HPDE6-E6E7 (cell line): ENCODE data around the gene BORCS6.
"Not testable (repeated sequence)": the region's sequence is repeated elsewhere in the genome, so short reads cannot be mapped to it uniquely, and the experiment has no call there.

Experiments
- DNase-seq: peaks from one replicate; pipeline ENCODE4 v3.0.0; 2011; ENCODE audit warnings: missing footprints; ENCODE audit errors: extremely low spot score

BORCS6 gene

DNA sequence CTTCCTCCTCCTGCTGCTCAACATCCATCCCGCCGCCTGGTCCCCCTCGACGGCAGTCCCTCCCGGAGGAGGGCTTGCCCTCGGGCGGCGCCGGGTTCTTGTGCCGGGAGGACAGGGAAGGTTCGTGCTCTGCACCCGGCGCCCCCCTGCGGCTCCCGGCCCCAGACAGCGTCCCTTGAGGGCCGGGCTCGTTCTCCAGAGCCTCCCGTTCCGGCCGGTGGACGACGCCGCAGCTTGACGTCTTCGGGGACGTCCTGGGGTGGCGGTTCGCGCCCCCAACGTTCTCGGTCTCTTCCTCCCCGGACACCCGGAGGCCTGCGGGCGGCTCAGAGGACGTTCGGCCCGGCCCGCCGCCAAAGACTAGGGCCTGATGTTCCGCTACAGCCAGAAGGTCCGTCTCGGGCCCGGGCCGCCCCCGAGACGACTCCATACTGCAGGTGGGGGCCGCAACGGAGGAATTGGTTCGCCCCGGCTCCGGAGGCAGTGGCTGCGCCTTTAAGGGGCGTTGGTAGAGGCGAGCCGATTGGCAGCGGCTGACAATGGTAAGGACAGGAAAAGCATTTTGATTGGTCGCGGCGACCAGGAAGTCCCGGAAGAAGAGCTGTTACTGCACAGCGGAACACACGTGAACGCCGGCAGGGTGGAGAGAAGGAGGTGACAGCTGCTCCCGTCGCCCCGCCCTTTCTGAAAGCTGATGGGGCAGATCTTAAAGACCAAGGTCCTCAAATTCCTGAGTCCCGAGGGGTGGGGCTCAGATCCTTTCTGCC, at the start of gene BORCS6:
Gene BORCS6 (minus strand): TSS at position 470 of the 767 bp plus-strand sequence. CDS start 40 bp downstream, at position 430.
- peak; percentile 81 for DNase-seq

DNA sequence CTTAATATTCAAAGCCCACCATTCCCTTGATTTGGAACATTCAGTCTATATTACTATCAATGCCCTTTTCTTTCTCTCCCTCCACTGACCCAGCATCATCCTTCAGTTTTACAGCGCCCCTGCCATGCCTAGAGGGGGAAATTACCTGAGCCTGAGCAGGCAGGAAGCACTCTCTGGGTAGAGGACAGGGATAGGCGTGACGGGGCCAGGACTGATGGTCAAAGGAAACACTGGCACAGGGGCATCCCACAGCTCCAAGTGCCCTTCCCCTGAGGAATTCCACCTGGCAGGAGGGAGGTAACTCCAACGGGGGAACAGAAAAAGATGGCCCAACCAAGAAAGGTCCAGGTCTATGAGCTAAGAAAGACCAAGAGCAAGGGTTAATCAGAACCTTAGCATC, 47.9 kb upstream of the BORCS6 start:
- DNase-seq = no peak

DNA sequence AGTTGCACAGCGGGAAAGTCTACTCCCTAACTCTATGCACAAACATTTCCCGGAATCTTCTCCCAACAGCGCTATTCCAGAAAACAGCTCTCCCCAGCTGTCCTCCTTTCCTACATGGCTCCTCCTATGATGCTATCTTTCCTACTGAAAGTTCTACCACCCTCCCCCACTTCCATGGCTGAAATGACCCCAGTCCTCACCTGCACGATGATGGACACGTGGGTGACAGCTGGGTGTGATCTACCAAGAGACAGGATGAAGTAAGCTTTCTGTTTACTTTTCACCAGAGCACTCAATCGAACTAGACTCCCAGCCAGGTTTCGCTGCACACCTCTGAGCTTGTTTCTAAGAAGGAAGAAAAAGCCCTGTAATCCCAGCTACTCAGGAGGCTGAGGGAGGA, 47.2 kb upstream of the BORCS6 start:
- DNase-seq = no peak

DNA sequence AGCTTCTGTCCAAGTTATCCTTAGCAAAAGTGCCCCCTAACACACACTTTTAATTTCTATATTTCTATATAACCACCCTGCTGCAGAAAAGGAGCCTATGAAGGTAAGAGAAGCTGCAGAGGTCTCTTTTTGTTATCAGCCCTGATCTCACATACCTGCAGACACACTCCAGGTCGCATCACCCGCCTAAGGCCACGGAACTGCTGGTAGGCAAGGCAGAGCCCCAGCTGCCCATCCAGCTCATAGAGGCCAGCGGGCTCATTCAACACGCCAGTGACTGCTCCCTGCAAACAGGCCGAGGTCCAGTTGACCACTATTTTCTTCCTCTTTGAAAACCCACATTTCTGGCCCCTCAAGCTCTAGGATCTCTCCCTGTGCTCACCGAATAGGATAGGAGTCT, 45.7 kb upstream of the BORCS6 start:
- no peak for DNase-seq

DNA sequence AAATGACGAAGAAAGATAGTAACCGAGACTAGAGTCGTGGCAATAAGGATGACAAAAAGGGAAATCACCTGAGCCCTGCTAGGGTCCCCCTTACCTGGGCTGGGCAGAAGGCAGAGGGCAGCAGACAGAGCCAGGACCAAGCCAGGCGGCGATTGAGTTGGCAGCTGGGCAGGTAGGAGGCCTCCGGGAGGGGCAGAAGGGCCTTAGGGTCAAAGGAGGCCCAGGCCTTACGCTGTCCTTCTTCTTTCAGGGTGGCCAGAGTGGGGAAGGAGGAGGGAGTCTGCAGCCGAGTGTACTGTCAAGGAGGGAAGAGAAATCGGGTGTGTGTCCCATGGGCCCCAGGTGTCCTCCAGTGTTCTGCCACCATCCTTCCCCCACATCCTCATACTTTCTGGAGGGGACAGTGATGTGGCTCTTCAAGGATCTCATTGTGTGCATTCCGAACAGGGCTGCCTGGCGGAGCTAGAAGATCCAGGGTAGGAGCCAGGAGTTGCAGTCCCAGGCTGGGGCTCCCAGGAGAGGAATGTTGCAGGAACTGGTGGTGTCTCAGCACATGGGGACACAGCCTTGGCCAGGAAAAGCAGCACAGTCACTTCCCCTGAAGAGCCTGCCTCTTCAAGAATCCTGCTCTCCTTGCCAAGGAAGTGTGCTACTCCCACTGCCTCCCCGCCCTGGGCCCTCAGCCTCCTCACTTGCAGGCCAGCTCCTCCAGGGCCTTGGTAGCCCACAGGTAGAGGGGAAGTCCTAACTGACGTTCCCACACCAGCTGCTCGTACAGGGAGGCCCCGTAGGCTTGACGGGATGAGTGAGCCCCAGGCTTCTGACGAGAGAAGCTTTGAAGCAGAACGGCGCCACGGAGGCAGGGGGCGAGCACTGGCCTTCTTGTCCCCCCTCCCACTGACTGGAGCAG, 44.6 kb upstream of the BORCS6 start:
- DNase-seq = no peak

DNA sequence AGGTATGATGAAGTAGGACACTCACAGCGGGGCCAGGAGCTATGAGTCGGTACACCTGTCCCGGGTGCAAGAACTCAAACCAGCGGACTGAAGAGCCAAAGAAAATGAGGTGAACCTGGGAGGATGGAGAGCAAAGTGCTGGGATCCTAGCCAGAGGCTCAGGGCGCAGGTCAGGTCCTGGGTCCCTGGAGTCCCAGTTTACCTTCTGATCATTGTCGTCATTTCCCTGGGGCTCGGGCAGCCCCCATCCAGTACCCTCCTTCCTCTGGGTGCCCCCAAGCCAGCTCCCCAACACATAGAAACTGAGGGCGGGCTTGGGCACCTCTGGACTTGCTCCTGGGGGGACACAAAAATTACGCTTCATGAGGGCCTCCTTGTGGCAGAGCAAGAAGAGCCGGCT, 41.7 kb upstream of the BORCS6 start:
- DNase-seq = no peak

DNA sequence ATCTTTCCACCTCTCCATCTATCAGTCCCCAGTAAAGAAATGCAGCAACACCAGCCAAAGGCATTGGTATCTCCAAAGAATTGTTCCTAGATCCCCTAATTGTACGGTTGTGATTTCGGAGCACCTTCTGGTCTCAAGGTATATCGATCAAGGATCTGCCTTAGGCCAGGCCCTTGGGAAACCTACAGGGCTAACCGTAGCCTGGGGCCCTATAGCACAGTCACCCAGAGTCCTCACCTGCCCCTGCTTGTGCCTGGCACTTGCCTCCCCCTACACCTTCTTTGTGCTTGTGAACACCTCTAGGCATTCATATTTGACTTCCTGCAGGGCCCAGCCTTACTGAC, 37.2 kb upstream of the BORCS6 start:
- DNase-seq = no peak

DNA sequence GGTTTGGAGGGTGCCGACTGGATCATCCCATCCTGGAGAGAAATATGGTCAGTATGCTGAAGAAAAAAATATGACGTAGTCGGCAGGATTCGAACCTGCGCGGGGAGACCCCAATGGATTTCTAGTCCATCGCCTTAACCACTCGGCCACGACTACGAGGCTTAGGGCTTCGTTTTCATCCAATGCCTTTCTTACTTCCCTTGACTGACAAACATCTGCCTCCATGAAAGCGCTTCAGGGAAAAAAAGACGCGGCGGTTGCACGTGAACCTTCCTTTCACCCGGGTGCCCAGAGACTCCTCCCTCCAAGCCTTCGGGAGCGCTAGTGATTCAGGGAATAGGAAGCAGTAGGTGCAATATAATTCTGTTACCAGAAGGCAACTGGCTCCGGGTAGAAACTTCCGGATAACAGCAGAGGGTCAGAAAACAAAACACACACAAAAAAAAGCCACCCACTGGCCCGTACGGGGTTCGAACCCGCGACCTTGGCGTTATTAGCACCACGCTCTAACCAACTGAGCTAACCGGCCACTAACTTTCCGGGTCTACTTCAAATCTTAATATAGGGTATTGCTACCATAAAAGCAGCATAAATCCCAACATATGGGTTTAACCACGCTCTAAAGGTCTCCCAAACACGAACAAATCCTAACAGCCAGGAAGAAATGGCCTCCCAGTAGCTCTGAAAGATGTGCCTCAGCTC, 36.7 kb upstream of the BORCS6 start:
- peak; percentile 53 for DNase-seq

DNA sequence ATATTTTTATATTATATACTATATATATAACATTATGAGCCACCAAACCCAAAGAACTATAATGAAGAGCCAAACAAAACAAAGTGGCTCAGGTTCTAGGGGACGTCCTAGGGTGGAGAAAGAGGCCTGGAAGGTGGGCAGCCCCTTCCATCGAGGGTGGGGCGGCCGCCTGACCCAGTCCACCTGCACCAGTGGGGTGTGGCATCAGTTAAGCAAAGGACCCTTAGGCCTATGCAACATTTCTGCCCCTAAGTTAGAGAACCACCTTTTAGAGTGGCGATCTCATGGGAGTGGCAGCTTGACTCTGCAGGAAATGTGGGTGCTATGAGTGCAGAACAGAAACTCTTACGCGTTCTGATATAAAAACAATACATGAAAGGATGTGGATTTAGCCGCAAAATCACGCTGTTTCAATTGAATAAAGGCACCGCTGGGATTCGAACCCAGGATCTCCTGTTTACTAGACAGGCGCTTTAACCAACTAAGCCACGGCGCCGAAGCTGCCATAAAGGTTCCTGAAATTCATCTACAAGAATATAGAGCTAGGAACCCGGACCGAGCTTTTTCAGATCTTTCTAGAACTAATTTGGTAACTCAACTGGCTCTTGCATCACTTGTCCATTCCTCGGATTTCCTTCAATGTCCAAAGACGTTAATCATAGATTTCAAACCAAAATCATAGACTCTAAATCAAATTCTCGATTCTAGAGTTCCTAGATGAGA, 36.0 kb upstream of the BORCS6 start:
- no peak for DNase-seq

DNA sequence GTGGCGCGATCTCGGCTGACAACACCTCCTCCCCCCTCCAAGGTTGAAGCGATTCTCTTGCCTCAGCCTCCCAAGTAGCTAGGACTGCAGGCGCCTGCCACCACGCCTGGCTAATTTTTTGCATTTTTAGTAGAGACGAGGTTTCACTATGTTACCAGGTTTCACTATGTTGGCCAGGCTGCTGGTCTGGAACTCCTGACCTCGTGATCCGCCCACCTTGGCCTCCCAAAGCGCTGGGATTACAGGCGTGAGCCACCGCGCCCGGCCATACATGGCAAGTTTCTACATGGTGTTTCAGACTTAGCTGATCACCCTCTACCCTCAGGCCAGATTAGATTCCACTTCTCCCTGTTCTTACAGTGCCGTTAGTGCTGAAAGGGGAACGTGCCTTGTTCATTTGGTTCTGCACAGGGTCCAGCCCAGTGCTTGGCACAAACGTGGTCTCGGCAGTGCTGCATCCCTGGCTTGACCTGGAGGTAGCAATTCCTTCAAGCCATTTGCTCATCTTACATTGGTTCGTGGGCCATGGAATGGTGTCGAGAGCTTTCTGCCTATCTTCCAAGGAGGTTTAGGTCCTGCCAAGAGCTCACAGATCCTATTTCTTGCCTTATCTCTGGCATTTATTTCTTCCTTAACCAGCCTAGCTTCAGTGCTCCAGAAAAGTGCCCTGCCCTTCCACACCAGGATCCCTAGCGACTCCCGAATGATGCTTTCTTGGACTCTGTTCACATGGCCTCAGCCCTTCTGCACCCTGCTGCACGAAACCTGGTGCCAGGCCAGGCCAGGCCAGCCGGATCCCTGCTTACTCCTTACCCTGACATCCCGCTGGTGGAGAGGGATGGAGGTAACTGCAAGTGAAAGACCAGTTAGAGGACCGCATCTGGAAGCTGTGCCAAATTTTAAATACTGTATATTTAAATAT, 35.2 kb upstream of the BORCS6 start:
- no peak for DNase-seq

DNA sequence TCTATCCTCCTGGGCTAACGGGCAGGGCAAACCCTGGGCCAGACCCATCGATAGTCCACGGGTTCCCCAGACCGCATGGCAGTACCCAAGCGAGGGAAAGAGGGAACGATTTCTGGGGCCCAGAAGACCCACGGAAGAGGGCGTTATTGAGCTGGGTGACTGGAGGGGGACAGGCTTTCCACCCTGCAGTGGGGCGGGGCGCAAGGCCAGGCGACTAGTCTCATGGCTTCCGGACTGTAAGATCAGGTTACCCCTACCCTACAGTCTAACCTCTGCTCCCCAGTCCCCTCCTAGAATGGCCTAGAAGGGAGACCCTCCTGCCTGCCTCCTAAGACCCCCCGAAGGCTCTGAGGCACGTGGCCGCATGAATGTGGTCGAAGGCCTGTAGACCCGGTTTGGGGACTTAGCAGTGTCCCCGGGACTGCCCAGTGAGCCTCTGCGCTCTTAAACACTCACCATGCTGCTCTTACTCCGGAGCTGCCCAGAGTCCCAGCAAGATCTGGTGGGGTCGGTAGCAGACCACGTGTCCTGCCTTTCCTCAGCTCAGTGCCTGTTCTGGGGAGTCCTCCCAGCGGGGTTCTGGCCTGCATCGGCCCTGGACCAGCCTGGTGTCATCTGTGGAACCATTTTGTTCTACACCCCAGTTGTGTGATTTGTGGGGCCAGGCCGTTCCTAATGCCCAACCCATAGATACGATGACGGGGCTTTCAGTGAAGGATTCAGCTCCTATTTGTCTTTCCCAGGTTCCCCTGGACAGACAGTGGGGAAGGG, 33.6 kb upstream of the BORCS6 start:
- no peak for DNase-seq

DNA sequence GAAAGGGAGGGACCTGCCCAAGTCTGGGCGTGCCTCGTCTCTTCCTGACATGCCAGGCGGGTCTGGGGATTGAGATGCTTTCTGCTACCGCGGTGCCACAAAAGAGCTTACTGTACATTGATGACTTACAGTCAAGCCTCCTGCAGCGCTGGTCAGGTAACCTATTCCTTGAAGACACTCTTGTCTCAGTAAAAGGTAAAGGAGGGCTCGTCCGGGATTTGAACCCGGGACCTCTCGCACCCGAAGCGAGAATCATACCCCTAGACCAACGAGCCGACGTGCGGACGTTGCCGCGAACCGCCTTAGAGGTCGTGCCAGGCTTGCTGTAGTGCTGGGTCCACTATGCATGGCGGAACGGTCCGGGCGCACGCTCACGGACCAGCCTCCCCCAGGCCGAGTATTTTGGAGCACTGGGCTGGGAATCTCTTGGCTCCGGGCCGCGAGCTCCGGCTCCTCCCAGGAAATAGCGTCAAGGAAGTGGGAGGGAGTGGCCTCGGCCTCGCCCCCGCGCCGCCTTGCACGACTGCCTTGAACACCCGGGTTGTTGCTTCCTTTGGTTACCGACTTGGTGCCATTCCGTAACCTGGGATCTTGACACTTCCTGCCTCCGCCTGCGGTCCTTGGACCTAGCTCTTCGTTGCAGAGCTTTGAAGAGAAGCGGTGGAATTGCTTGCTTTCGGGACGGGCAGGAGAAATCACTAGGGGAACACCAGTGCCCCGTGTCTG, 32.8 kb upstream of the BORCS6 start:
- peak; percentile 56 for DNase-seq

DNA sequence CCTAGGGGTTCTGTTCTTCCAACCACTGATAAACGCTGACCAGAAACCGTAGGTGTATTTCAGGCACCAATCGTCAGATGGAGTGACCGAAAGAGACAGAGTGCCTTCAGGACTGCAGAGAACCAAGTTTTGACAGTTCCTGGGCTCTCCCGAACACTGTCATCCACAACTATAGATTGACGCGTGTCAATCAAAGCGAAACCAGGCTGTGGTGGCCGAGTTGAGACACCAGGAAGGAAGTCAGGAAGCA, 32.3 kb upstream of the BORCS6 start:
- no peak for DNase-seq

DNA sequence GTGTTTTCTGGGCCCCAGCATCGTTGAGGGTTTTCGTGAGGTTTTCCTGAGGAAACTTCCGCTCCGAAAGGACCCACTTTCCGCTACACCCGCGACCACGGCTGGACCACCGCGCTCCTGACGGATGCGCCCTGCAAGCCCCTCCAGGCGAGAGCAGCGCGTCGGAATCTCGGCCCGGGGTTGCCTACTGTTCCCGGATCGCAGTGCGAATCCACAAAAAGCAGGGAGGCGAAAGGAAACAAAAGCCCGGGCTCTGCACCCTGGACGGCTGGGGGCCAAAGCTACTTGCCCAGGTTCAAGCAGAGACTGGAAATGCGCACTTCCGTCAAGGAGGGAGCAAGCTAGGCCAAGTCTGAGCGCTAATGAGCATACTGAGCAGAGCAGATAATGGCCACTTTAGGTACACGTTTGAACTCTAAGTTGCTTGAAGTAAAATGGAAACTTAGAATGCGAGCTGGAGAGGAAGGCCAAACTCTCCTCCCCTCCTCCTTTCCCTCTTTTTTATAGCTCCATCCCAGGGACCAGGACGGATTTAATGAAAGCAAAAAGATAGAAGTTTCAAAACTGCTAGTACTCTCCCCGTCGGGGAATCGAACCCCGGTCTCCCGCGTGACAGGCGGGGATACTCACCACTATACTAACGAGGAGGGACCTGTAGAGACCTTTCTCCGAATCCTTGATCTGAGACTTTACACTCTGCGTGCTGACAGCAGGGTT, 31.8 kb upstream of the BORCS6 start:
- DNase-seq = peak; percentile 53

DNA sequence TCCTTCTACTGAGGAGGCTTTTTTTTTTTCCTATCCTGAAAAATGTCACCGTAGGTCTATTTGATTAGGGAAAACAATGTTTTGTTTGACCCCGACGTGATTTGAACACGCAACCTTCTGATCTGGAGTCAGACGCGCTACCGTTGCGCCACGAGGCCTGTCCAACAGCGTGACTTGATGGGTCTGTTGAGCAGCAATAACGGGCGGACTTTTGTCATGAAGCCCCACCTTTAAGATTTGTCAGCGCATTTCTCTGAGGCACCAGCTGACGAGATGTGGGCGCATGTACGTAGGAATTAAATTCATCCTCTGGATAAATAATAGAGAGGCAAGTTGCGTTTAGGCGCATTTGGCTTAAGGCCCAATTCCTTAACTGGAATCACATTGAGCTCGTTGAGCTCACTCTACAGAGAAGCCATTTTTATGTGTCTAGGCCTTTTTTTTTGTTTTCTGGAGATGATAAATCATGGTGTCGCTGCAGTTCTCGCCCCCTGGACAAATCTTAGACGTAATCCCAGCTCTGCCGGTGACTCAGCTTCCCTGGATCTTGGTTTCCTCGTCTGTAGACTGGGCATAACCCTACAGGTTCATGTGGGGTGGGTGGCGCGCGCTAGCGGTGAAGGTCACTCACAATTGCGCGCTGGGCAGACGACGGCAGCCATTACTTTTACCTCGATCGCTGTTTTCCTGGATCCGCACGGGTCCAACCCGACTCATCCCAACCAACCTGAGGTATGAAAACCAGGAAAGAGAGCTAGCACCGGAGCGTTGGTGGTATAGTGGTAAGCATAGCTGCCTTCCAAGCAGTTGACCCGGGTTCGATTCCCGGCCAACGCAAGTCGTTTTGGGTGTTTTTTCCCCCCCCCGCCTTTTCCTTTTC, 31.0 kb upstream of the BORCS6 start:
- peak; percentile 54 for DNase-seq

DNA sequence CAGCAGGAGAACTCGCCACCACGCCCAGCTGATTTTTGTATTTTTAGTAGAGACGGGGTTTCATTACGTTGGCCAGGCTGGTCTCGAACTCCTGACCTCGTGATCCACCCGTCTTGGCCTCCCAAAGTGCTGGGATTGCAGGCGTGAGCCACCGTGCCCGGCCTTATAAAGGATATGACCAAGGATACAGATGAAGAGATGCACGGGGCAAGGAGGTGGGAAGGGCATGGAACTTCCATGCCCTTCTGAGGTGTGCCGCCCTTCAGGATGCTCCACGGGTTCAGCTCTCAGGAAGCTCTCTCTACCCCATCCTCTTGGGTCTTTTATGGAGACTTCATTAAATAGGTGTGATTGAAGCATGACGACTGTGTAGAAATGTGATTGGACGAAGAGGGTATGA, 24.0 kb upstream of the BORCS6 start:
- DNase-seq = not testable (repeated sequence)

DNA sequence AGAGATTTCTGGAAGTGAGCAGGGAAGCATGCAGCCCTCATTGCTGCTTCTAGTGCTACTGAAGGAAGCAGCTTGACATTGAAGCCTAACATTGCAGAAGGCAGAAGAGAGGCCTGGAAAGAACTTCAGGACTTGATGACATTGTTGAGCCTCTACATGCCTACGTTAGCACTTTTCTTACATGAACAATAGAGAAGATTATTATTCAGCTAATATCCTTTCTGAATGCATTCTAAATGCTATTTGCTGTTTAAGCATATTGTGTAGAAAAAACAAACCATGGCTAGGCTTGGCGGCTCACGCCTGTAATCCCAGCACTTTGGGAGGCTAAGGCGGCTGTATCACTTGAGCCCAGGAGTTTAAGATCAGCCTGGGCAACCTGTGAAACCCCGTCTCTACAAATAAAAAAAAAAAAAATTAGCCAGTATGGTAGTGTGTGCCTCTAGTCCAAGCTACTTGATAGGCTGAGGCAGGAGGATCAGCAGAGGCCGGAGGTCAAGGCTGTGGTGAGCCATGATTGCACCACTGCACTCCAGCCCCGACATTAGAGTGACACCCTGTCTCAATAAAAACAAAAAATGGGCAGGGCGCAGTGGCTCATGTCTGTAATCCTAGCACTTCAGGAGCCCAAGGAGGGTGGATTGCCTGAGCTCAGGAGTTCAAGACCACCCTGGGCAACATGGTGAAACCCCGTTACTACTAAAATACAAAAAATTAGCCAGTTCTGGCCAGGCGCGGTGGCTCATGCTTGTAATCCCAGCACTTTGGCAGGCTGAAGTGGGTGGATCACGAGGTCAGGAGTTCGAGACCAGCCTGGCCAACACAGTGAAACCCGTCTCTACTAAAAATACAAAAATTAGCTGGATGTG, 22.6 kb upstream of the BORCS6 start:
- DNase-seq = no peak
